H1 (cell line): ENCODE data around the gene TDRD12. TPM values are rescaled to one million over a fixed set of nuclear protein-coding genes. Genes with fewer than 3 reads are reported as not detected.

Experiments
- CREB1 ChIP-seq: IDR thresholded peaks from 2 replicates; pipeline ENCODE4 v1.6.1; 2012; ENCODE audit warnings: inconsistent platforms
- JUND ChIP-seq: IDR thresholded peaks from 2 replicates; pipeline ENCODE4 v1.6.1; 2011; ENCODE audit warnings: mild to moderate bottlenecking, improper control_type of control experiment, low read length
- KDM1A ChIP-seq: fragments of 200-600, 300-600 bp; sonication (generic); IDR thresholded peaks from 2 replicates; pipeline ENCODE4 v1.7.1; 2016; ENCODE audit warnings: mild to moderate bottlenecking, low read length, borderline replicate concordance
- SP1 ChIP-seq: IDR thresholded peaks from 2 replicates; pipeline ENCODE4 v1.6.1; 2011; ENCODE audit warnings: low read depth, low read length
- polyA plus RNA-seq, 7 experiments: library from polyadenylated mRNA; depleted of rRNA in 3 of 7; stranded (reverse) in 5 of 7; unstranded in 2 of 7; fragments of >200 nt in 5 of 7; fragments of 200-250 nt in 2 of 7; gene quantifications; 1 replicate in 5 of 7; 2 replicates in 1 of 7; 4 replicates in 1 of 7; pipeline versions ENCODE4 v1.2.1 to v1.2.3, GENCODE V29; 2011 to 2013; ENCODE audit warnings: missing spikeins in 2 of 7, mixed read lengths in 2 of 7
- total RNA-seq: library from RNA; stranded (reverse); fragmentation: NEBNext Ultra II Directional; extraction: Animal tissue kit (Norgen Biotek cat#: 25700); gene quantifications from 2 replicates; pipeline ENCODE4 v1.2.1, GENCODE V29; 2021

The TDRD12 gene
- total and polyA plus RNA-seq, 2 of the 8 experiments (the other 6 are each of a cell fraction or from before 2014, with no cell fraction given), result 0.39 to 0.88 TPM

DNA sequence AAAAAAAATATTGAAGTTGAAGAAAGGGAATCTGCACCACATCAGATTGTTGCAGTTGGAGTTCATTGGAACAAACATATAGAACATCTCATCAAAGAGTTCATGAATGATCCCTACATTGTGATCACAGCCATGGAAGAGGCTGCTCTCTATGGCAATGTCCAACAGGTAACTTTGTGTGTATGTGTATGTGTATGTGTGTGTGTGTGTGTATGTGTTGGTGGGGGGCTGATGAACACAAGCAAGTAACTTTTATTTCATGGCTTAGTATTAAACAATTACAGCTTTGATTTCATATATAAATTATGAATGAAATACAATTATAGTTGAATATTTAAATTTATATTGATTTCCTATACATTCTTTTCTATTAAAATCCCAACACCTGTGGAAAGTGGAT is 80.6 kb downstream of the TDRD12 start (continued):
- TF ChIP-seq JUND, result no peak
- no peak for TF ChIP-seq CREB1
- TF ChIP-seq SP1, result no peak
- no peak for TF ChIP-seq KDM1A
- TF ChIP-seq, all 59 proteins: peak for 0
